ENCODE data around the gene SPIRE1. TPM values are rescaled to one million over a fixed set of nuclear protein-coding genes. Genes with fewer than 3 reads are reported as not detected.

SPIRE1 gene
- polyA plus RNA-seq (2013, experiment 1 of 2): 22.1 TPM
- polyA plus RNA-seq (2013, experiment 2 of 2): 21.5 TPM

DNA sequence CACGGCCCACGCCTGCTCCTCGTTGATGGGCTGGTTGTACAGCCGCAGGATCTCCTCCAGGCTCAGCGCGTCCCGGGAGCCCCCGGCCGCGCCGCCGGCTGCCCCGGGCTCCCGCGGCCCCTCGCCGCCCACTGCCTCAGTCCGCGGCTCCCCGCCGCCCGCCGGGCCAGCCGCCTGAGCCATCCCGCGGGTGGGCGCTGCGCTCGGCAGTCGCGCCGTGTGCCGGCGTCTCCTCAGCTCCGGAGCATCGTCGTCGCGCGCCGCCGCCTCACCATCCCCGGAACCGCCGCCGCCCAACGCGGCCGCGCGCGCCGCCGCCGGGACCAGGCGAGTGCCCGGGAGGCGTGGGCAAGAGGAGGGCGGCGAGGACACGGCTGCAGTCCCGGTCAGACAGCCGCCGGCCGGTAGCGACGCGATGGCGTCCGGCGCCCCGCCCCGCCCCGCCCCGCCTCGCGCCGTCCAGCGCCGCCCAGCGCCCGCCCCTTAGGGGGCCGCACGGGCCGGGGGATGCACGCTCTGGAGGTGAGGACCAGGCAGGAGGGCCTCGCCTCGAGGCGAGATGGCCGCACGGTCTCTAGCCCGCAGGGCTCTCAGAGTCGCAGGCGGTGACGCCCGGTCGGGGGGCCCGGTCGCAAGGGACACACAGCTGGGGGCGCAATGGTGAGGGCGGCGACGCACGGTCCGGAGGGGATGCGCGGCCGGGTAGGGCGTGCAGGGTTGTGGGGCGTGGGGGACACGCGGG is at the start of gene SPIRE1:
Gene SPIRE1 (minus strand): TSS at position 424 of the 742 bp plus-strand sequence. CDS start 241 bp downstream, at position 183.
- H3K18ac ChIP-seq (ENCODE audit: low read depth in 1 of 2, low read length in 2 of 2): peak within 1 kb of the TSS; percentile 92 to 98
- no peak within 1 kb of the TSS for H2BK5ac ChIP-seq (ENCODE audit: low read depth, low read length, poor library complexity, severe bottlenecking)
- peak within 1 kb of the TSS; percentile 89 for H2AFZ ChIP-seq (ENCODE audit: low read depth, low read length)
- peak within 1 kb of the TSS; percentile 85 for H2BK120ac ChIP-seq (ENCODE audit: low read depth, low read length)
- 1% methylated on average over 30 of the region's 112 CpGs for WGBS
- H4K91ac ChIP-seq (ENCODE audit: low read length): peak within 1 kb of the TSS; percentile 83
- H2AK5ac ChIP-seq (ENCODE audit: low read length, severe bottlenecking): no peak within 1 kb of the TSS
- peak within 1 kb of the TSS; percentile 97 for H3K9ac ChIP-seq (ENCODE audit: low read length)
- no peaks in the 10 kb centered on the region for H3K9me3 ChIP-seq (ENCODE audit: control insufficient read depth, low read length)
- H4K8ac ChIP-seq (ENCODE audit: low read length): peak within 1 kb of the TSS; percentile 87
- peak within 1 kb of the TSS; percentile 82 to 91 for H3K4me3 ChIP-seq (ENCODE audit: insufficient read depth in 1 of 2, low read depth in 1 of 2, low read length in 2 of 2)
- peak within 1 kb of the TSS; percentile 69 for H3K27ac ChIP-seq (ENCODE audit: low read length, poor library complexity, severe bottlenecking)
- no peaks in the 10 kb centered on the region for H3K27me3 ChIP-seq (ENCODE audit: control insufficient read depth in 1 of 2, insufficient read depth in 1 of 2, low read length in 2 of 2)
- peaks cover 3% of the 10 kb centered on the region for H3K4me1 ChIP-seq (ENCODE audit: control insufficient read depth, insufficient read depth, low read depth, low read length)
- H3K36me3 ChIP-seq (ENCODE audit: control insufficient read depth in 1 of 2, insufficient read depth in 2 of 2, low read depth in 1 of 2, low read length in 2 of 2): peaks cover 0 to 7% of the 10 kb centered on the region in 2 experiments
- H3K14ac ChIP-seq (ENCODE audit: low read length in 2 of 2): peak within 1 kb of the TSS; percentile 2 to 98
- H2BK12ac ChIP-seq (ENCODE audit: low read length in 2 of 2): peak within 1 kb of the TSS in 1 of 2 experiments; percentile 88
- H3K4ac ChIP-seq (ENCODE audit: low read depth in 1 of 2, low read length in 2 of 2): peak within 1 kb of the TSS; percentile 87 to 97
- peaks cover 2% of the 10 kb centered on the region for H3K79me1 ChIP-seq (replicated peaks; ENCODE audit: low read length, poor library complexity, severe bottlenecking)
- DNase-seq: peak; percentile 71
- H3K4me2 ChIP-seq (ENCODE audit: low read length, poor library complexity, severe bottlenecking): peak within 1 kb of the TSS; percentile 97
- H2BK15ac ChIP-seq (ENCODE audit: low read depth, poor library complexity, severe bottlenecking): peak within 1 kb of the TSS; percentile 93
- H3K23ac ChIP-seq (ENCODE audit: low read length in 2 of 2): peak within 1 kb of the TSS in 1 of 2 experiments; percentile 94

DNA sequence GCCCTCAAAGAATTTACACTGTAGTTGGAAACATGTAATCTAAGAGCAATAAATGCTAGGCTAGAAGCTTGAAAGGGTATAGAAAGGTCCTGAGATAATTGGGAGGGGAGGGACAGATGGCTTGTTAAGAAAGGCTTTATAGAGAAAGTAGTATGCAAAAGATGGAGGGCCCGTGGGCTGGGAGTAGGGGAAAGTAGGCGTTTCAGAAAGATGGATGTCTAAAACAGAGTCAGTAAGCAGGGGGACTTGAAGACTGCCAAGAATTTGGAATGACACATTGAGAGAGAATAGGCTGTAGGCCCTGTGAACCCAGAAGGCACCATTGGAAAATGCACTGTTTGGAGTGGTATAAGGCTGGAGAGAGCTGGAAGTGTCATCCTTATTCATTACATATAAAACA is 45.8 kb upstream of the SPIRE1 start:
- Histone ChIP-seq H3K4me3 (ENCODE audit: insufficient read depth in 1 of 2, low read depth in 1 of 2, low read length in 2 of 2) (peak overlapping the region in 1 of 2 experiments; percentile 90), H3K27me3 (ENCODE audit: control insufficient read depth in 1 of 2, insufficient read depth in 1 of 2, low read length in 2 of 2) (no peaks in the 10 kb centered on the region), H3K14ac (ENCODE audit: low read length in 2 of 2) (no peak overlapping the region), H3K18ac (ENCODE audit: low read depth in 1 of 2, low read length in 2 of 2) (no peak overlapping the region), H3K9me3 (ENCODE audit: control insufficient read depth, low read length) (no peaks in the 10 kb centered on the region), H3K23ac (ENCODE audit: low read length in 2 of 2) (no peak overlapping the region), H2BK15ac (ENCODE audit: low read depth, poor library complexity, severe bottlenecking) (no peak overlapping the region), H2AK5ac (ENCODE audit: low read length, severe bottlenecking) (no peak overlapping the region), H2AFZ (ENCODE audit: low read depth, low read length) (no peak overlapping the region), H3K36me3 (ENCODE audit: control insufficient read depth in 1 of 2, insufficient read depth in 2 of 2, low read depth in 1 of 2, low read length in 2 of 2) (peaks cover 9 to 32% of the 10 kb centered on the region in 2 experiments), H2BK12ac (ENCODE audit: low read length in 2 of 2) (no peak overlapping the region), H4K91ac (ENCODE audit: low read length) (no peak overlapping the region), H2BK5ac (ENCODE audit: low read depth, low read length, poor library complexity, severe bottlenecking) (no peak overlapping the region), H3K4me2 (ENCODE audit: low read length, poor library complexity, severe bottlenecking) (peak overlapping the region; percentile 82), H3K79me1 (replicated peaks; ENCODE audit: low read length, poor library complexity, severe bottlenecking) (peaks cover 9% of the 10 kb centered on the region), H3K27ac (ENCODE audit: low read length, poor library complexity, severe bottlenecking) (no peak overlapping the region), H3K4ac (ENCODE audit: low read depth in 1 of 2, low read length in 2 of 2) (no peak overlapping the region), H3K4me1 (ENCODE audit: control insufficient read depth, insufficient read depth, low read depth, low read length) (no peaks in the 10 kb centered on the region), H2BK120ac (ENCODE audit: low read depth, low read length) (no peak overlapping the region), H3K9ac (ENCODE audit: low read length) (peak overlapping the region; percentile 95), H4K8ac (ENCODE audit: low read length) (no peak overlapping the region)
- DNase-seq: peak; percentile 33
- 18% methylated on average over 2 of the region's 2 CpGs for WGBS

DNA sequence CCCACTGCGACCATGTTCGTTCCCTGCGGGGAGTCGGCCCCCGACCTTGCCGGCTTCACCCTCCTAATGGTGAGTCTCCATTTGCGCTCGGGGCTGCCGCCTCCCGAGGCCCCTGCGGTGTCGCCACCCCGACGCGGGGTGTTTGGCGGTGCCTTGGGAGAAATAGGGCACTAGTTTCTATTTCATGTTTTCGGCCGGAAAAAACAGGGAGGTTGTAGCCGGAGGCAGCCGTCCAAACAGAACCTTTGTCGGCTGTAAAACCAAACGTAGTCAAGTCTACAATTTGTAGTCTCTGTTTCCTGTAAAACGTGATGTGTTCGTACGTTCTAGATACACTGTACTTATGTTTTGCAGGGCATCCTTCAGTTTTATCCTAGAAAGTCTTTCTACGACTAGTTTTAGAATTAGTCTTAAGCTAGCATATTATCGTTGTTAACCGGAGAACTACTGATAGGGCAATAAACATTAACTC is 45.2 kb upstream of the SPIRE1 start:
- Histone ChIP-seq H2AK5ac (ENCODE audit: low read length, severe bottlenecking) (no peak overlapping the region), H3K4me1 (ENCODE audit: control insufficient read depth, insufficient read depth, low read depth, low read length) (no peaks in the 10 kb centered on the region), H4K91ac (ENCODE audit: low read length) (peak overlapping the region; percentile 19), H3K36me3 (ENCODE audit: control insufficient read depth in 1 of 2, insufficient read depth in 2 of 2, low read depth in 1 of 2, low read length in 2 of 2) (peaks cover 4 to 36% of the 10 kb centered on the region in 2 experiments), H2BK5ac (ENCODE audit: low read depth, low read length, poor library complexity, severe bottlenecking) (peak overlapping the region; percentile 100), H3K27ac (ENCODE audit: low read length, poor library complexity, severe bottlenecking) (peak overlapping the region; percentile 80), H3K4me3 (ENCODE audit: insufficient read depth in 1 of 2, low read depth in 1 of 2, low read length in 2 of 2) (peak overlapping the region; percentile 90 to 96), H2BK15ac (ENCODE audit: low read depth, poor library complexity, severe bottlenecking) (peak overlapping the region; percentile 98), H3K27me3 (ENCODE audit: control insufficient read depth in 1 of 2, insufficient read depth in 1 of 2, low read length in 2 of 2) (no peaks in the 10 kb centered on the region), H3K4ac (ENCODE audit: low read depth in 1 of 2, low read length in 2 of 2) (peak overlapping the region in 1 of 2 experiments; percentile 91), H2BK120ac (ENCODE audit: low read depth, low read length) (no peak overlapping the region), H3K18ac (ENCODE audit: low read depth in 1 of 2, low read length in 2 of 2) (peak overlapping the region; percentile 73 to 99), H3K79me1 (replicated peaks; ENCODE audit: low read length, poor library complexity, severe bottlenecking) (peaks cover 8% of the 10 kb centered on the region), H2BK12ac (ENCODE audit: low read length in 2 of 2) (no peak overlapping the region), H4K8ac (ENCODE audit: low read length) (peak overlapping the region; percentile 99), H3K23ac (ENCODE audit: low read length in 2 of 2) (peak overlapping the region in 1 of 2 experiments; percentile 3), H3K9me3 (ENCODE audit: control insufficient read depth, low read length) (no peaks in the 10 kb centered on the region), H3K14ac (ENCODE audit: low read length in 2 of 2) (peak overlapping the region in 1 of 2 experiments; percentile 23), H2AFZ (ENCODE audit: low read depth, low read length) (peak overlapping the region; percentile 20), H3K9ac (ENCODE audit: low read length) (peak overlapping the region; percentile 95), H3K4me2 (ENCODE audit: low read length, poor library complexity, severe bottlenecking) (peak overlapping the region; percentile 59)
- DNase-seq: no peak
- under 1% methylated on average over 22 of the region's 28 CpGs for WGBS
